Endothelial cell of umbilical vein (primary cell): ENCODE results near the gene FNDC4. TPM values are rescaled to one million over a fixed set of nuclear protein-coding genes. Genes with fewer than 3 reads are reported as not detected.

Experiments used
- BruUV-seq: library from RNA; stranded (reverse); fragments of 400-500 nt; replicated peaks from 2 replicates; lab custom pipeline; 2021; lab: Mats Ljungman, UMichigan
- CTCF ChIA-PET: fragments of 300-600, 350-600 bp; sonication (Branson Sonifier 250); formaldehyde crosslinking; loops from one replicate; lab custom pipeline; 2021; ENCODE audit warnings: antibody characterized with exemption, inconsistent platforms; lab: Charles Lee
- POLR2A ChIA-PET: fragments of 300-600, 350-600 bp; sonication (Branson Sonifier 250); formaldehyde crosslinking; loops from one replicate; lab custom pipeline; 2021; ENCODE audit warnings: antibody characterized with exemption, inconsistent platforms; lab: Charles Lee
- DNase-seq: peaks from one replicate; pipeline ENCODE4 v3.0.0-alpha.2; 2011; ENCODE audit warnings: low read depth, low spot score
- FAIRE-seq: peaks from 2 replicates; lab custom pipeline; 2011; peaks lifted over from hg19 to GRCh38; lab: Jason Lieb, UNC
- H2AFZ ChIP-seq: 2 replicates; pipeline ENCODE4 v1.6.0; 2012; ENCODE audit warnings: low read depth, low read length, control low read depth, inconsistent platforms
- H3K27ac ChIP-seq: 2 replicates; pipeline ENCODE4 v1.5.1; 2011; ENCODE audit warnings: low read depth, mild to moderate bottlenecking, control low read depth, low read length, moderate library complexity; ENCODE audit not compliant: insufficient read depth
- H3K27me3 ChIP-seq, 2 experiments: 2 replicates each; pipeline versions ENCODE4 v1.6.0 to v1.6.1; 2011; ENCODE audit warnings: low read length in 2 of 2, mixed read lengths in 1 of 2; ENCODE audit not compliant: control insufficient read depth in 2 of 2, insufficient read depth in 2 of 2
- H3K36me3 ChIP-seq, 2 experiments: 2 replicates in 1 of 2; 3 replicates in 1 of 2; pipeline ENCODE4 v1.5.1; 2011; ENCODE audit warnings: low read length in 2 of 2, mild to moderate bottlenecking in 1 of 2, moderate library complexity in 1 of 2; ENCODE audit not compliant: control insufficient read depth in 2 of 2, insufficient read depth in 2 of 2; ENCODE audit errors: extremely low read depth in 1 of 2
- H3K4me1 ChIP-seq: 3 replicates; pipeline ENCODE4 v1.5.1; 2011; ENCODE audit warnings: mild to moderate bottlenecking, low read length; ENCODE audit not compliant: control insufficient read depth, insufficient read depth; ENCODE audit errors: extremely low read depth
- H3K4me2 ChIP-seq: 2 replicates; pipeline ENCODE4 v1.6.1; 2011; ENCODE audit warnings: low read length, control low read depth, mixed read lengths; ENCODE audit not compliant: insufficient read depth
- H3K4me3 ChIP-seq, 3 experiments: fragments of 200-600 bp in 1 of 3; sonication (generic), shearing (Covaris generic) in 1 of 3; replicated peaks in 1 of 3; 2 replicates each; pipeline ENCODE4 v1.5.1; 2011 to 2016; ENCODE audit warnings: control low read depth in 3 of 3, low read length in 3 of 3, mild to moderate bottlenecking in 2 of 3, inconsistent platforms in 1 of 3, low read depth in 1 of 3, moderate library complexity in 1 of 3; ENCODE audit not compliant: insufficient read depth in 1 of 3
- H3K79me2 ChIP-seq: 2 replicates; pipeline ENCODE4 v1.6.0; 2012; ENCODE audit warnings: low read length, inconsistent platforms; ENCODE audit not compliant: control insufficient read depth, insufficient read depth
- H3K9ac ChIP-seq: replicated peaks from 2 replicates; pipeline ENCODE3; 2011; ENCODE audit warnings: low read length, control low read depth; ENCODE audit not compliant: insufficient read depth; ENCODE audit errors: extremely low read depth
- H3K9me1 ChIP-seq: replicated peaks from 3 replicates; pipeline ENCODE4 v1.6.0; 2011; ENCODE audit warnings: mild to moderate bottlenecking, low read length; ENCODE audit not compliant: control insufficient read depth, insufficient read depth; ENCODE audit errors: extremely low read depth
- H3K9me3 ChIP-seq: replicated peaks from 2 replicates; pipeline ENCODE4 v1.5.1; 2012; ENCODE audit warnings: low read length, inconsistent platforms; ENCODE audit not compliant: control insufficient read depth, insufficient read depth
- H4K20me1 ChIP-seq: replicated peaks from 2 replicates; pipeline ENCODE3; 2011; ENCODE audit warnings: mild to moderate bottlenecking, low read length; ENCODE audit not compliant: control insufficient read depth, insufficient read depth; ENCODE audit errors: extremely low read depth
- EZH2 ChIP-seq: IDR thresholded peaks from 2 replicates; pipeline ENCODE4 v1.6.1; 2012; ENCODE audit warnings: borderline replicate concordance, low read depth, mild to moderate bottlenecking, moderate library complexity, low read length, inconsistent platforms; ENCODE audit not compliant: severe bottlenecking
- FOS ChIP-seq: IDR thresholded peaks from 2 replicates; pipeline ENCODE4 v1.6.1; 2011; ENCODE audit warnings: mild to moderate bottlenecking, low read length, moderate library complexity, borderline replicate concordance; ENCODE audit not compliant: insufficient read depth
- GATA2 ChIP-seq: IDR thresholded peaks from 2 replicates; pipeline ENCODE4 v1.7.0; 2011; ENCODE audit warnings: low read depth, mild to moderate bottlenecking, moderate library complexity, mixed read lengths, low read length; ENCODE audit not compliant: insufficient read length, insufficient read depth
- JUN ChIP-seq: IDR thresholded peaks from 2 replicates; pipeline ENCODE4 v1.6.1; 2011; ENCODE audit warnings: borderline replicate concordance, low read depth; ENCODE audit not compliant: insufficient read length, insufficient read depth
- MYC ChIP-seq: IDR thresholded peaks from one replicate; pipeline ENCODE4 v1.6.1; 2011; ENCODE audit warnings: mild to moderate bottlenecking, low read depth, low read length
- POLR2A ChIP-seq: IDR thresholded peaks from 2 replicates; pipeline ENCODE4 v1.6.1; 2012; ENCODE audit warnings: low read depth, mild to moderate bottlenecking, control low read depth, low read length
- POLR2AphosphoS5 ChIP-seq: IDR thresholded peaks from 2 replicates; pipeline ENCODE4 v1.6.1; 2012; ENCODE audit warnings: low read depth, mild to moderate bottlenecking, control low read depth, low read length, moderate library complexity; ENCODE audit not compliant: insufficient read depth
- dilution Hi-C: fragments of 300-500 bp; cut with MboI; formaldehyde crosslinking; loops from one replicate; pipeline ENCODE4 v1.15.0; 2019; ENCODE audit warnings: low sequenced_read_pairs; ENCODE audit not compliant: extremely low pct_ligation_motif_present
- intact Hi-C: fragments of 100-400 bp; cut with micrococcal nuclease; formaldehyde crosslinking; loops from one replicate; pipeline ENCODE4 v1.10.0; 2022
- polyA plus RNA-seq, 4 experiments: library from polyadenylated mRNA; depleted of rRNA in 3 of 4; stranded (reverse) in 3 of 4; unstranded in 1 of 4; fragments of >200 nt; gene quantifications; 2 replicates each; pipeline versions ENCODE4 v1.2.1 to v1.2.3, GENCODE V29; 2011 to 2012; ENCODE audit warnings: missing spikeins in 1 of 4
- total RNA-seq: library from RNA; stranded (reverse); gene quantifications from 2 replicates; pipeline ENCODE4 v1.2.3, GENCODE V29; 2021
- TF ChIP-seq, protein P1 (sequence below): IDR thresholded peaks from 2 replicates; pipeline ENCODE4 v1.6.1; 2011; ENCODE audit not compliant: insufficient read depth, insufficient read length
- TF ChIP-seq, protein P2 (sequence below), 2 donors: IDR thresholded peaks; 1 replicate in 1 of 2; 2 replicates in 1 of 2; pipeline ENCODE4 v1.5.1; 2011; ENCODE audit warnings: low read length in 2 of 2, mild to moderate bottlenecking in 2 of 2, moderate library complexity in 2 of 2, control low read depth in 1 of 2, inconsistent platforms in 1 of 2, low read depth in 1 of 2; ENCODE audit not compliant: insufficient read depth in 1 of 2; ENCODE audit errors: extremely low read depth in 1 of 2

The FNDC4 gene
- total and polyA plus RNA-seq, 2 donors (not counting 3 experiments of a cell fraction or from before 2014, with no cell fraction given): 15.5 to 19.0 TPM

DNA sequence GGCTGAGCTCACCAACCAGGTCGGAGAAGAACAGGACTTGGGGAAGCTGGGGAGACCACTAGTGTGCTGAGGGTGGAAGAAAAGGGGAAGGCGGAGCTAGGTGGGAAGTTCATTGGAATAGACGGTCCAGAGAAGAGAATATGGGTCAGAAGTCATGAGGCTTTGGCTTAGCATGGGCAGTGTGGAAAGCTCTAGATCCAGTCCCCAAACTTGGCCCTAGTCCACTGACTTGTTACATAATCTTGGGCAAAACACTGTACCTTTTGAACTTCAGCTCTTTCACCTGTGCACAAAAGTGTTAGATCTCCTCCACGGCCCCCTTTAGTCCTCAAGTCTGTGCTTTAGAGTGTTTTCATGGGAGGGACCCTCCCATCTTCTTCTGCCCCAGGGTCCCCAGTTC lies 12.3 kb upstream of the FNDC4 start:
- H3K9ac ChIP-seq: no peak overlapping the region
- H3K27ac ChIP-seq: no peak overlapping the region
- TF ChIP-seq FOS: no peak
- TF ChIP-seq JUN: no peak
- TF ChIP-seq, protein P1, sequence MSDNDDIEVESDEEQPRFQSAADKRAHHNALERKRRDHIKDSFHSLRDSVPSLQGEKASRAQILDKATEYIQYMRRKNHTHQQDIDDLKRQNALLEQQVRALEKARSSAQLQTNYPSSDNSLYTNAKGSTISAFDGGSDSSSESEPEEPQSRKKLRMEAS: no peak
- no peak for TF ChIP-seq POLR2A
- no peak for TF ChIP-seq EZH2
- no peak for TF ChIP-seq GATA2
- TF ChIP-seq POLR2AphosphoS5: no peak
- TF ChIP-seq, protein P2, sequence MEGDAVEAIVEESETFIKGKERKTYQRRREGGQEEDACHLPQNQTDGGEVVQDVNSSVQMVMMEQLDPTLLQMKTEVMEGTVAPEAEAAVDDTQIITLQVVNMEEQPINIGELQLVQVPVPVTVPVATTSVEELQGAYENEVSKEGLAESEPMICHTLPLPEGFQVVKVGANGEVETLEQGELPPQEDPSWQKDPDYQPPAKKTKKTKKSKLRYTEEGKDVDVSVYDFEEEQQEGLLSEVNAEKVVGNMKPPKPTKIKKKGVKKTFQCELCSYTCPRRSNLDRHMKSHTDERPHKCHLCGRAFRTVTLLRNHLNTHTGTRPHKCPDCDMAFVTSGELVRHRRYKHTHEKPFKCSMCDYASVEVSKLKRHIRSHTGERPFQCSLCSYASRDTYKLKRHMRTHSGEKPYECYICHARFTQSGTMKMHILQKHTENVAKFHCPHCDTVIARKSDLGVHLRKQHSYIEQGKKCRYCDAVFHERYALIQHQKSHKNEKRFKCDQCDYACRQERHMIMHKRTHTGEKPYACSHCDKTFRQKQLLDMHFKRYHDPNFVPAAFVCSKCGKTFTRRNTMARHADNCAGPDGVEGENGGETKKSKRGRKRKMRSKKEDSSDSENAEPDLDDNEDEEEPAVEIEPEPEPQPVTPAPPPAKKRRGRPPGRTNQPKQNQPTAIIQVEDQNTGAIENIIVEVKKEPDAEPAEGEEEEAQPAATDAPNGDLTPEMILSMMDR (IDR thresholded peaks at IDR 0.05; ENCODE audit: extremely low read depth in 1 of 2, insufficient read depth in 1 of 2, low read depth in 1 of 2, low read length in 2 of 2): no peak
- TF ChIP-seq MYC: no peak
- no peaks in the 10 kb centered on the region for H3K4me1 ChIP-seq
- H4K20me1 ChIP-seq: no peaks in the 10 kb centered on the region
- H3K36me3 ChIP-seq: no peaks in the 10 kb centered on the region
- no peaks in the 10 kb centered on the region for H3K9me1 ChIP-seq
- FAIRE-seq (no peak), DNase-seq (no peak)
- no peaks in the 10 kb centered on the region for H3K9me3 ChIP-seq
- H2AFZ ChIP-seq: no peak overlapping the region
- ChIA-PET POLR2A (no interaction called here), CTCF (interaction anchor here (0.5 kb wide), 1 partner anchor 16 kb away, joined by 3 read pairs; no protein-coding TSS in a partner anchor)
- no peak overlapping the region for H3K4me2 ChIP-seq
- H3K4me3 ChIP-seq: no peak overlapping the region
- intact Hi-C loops: no loop called here
- no peaks in the 10 kb centered on the region for H3K27me3 ChIP-seq
- BruUV-seq: no TSS peak
- H3K79me2 ChIP-seq: no peaks in the 10 kb centered on the region
- dilution Hi-C loops: no loop called here
